Measurements from ENCODE around the gene SLC26A11. TPM values are rescaled to one million over a fixed set of nuclear protein-coding genes. Genes with fewer than 3 reads are reported as not detected.
A peak's percentile ranks its signal among the peaks of the same experiment; 100 is the strongest.
"Not testable (repeated sequence)": the region's sequence is repeated elsewhere in the genome, so short reads cannot be mapped to it uniquely, and the experiment has no call there.

SLC26A11 gene
- total RNA-seq, 2 experiments from 2014 or later = 4.0 to 5.4 TPM

GRCh38 chr17:80296221-80296620, 76.0 kb downstream of the SLC26A11 start:
- Mint-ChIP-seq H3K4me1 (ENCODE audit: low read depth) (no peaks in the 10 kb centered on the region), H3K36me3 (ENCODE audit: low read depth) (peaks cover 65% of the 10 kb centered on the region), H3K27ac (no peak overlapping the region), H3K27me3 (ENCODE audit: low read depth) (no peaks in the 10 kb centered on the region), H3K4me3 (no peak overlapping the region), H3K9me3 (peaks cover 2% of the 10 kb centered on the region)
- CTCF ChIA-PET = interaction anchor here (1.1 kb wide), 1 partner anchor 28 kb away, joined by 3 read pairs; no protein-coding TSS in a partner anchor
- DNase-seq = no peak
- intact Hi-C loops (cut with micrococcal nuclease) = no loop called here

GRCh38 chr17:80297996-80298560, 77.9 kb downstream of the SLC26A11 start:
- CTCF ChIA-PET = no interaction called here
- no peaks in the 10 kb centered on the region for H3K4me1 Mint-ChIP-seq (ENCODE audit: low read depth)
- no peaks in the 10 kb centered on the region for H3K27me3 Mint-ChIP-seq (ENCODE audit: low read depth)

GRCh38 chr17:80299350-80300100, 79.3 kb downstream of the SLC26A11 start:
- H3K27me3 Mint-ChIP-seq (ENCODE audit: low read depth); H3K4me1 Mint-ChIP-seq (ENCODE audit: low read depth); DNase-seq; H3K9me3 Mint-ChIP-seq; intact Hi-C loops (cut with micrococcal nuclease); H3K4me3 Mint-ChIP-seq: not testable (repeated sequence)
- H3K36me3 Mint-ChIP-seq (ENCODE audit: low read depth) = peaks cover 78% of the 10 kb centered on the region
- CTCF ChIA-PET = interaction anchor here (0.6 to 1.3 kb wide), 3 partner anchors 9 to 93 kb away, joined by 3 to 4 read pairs (median 3); no protein-coding TSS in a partner anchor
- peak overlapping the region; percentile 46 for H3K27ac Mint-ChIP-seq

More at GRCh38 chr17:80297996-80298560, 77.9 kb downstream of the SLC26A11 start:
- Mint-ChIP-seq H3K9me3 (peaks cover 6% of the 10 kb centered on the region), H3K4me3 (no peak overlapping the region), H3K27ac (no peak overlapping the region), H3K36me3 (ENCODE audit: low read depth) (peaks cover 74% of the 10 kb centered on the region)
- DNase-seq = no peak
- intact Hi-C loops (cut with micrococcal nuclease) = no loop called here

GRCh38 chr17:80300756-80301155, 80.5 kb downstream of the SLC26A11 start:
- H3K27me3 Mint-ChIP-seq (ENCODE audit: low read depth); H3K9me3 Mint-ChIP-seq; H3K4me3 Mint-ChIP-seq; DNase-seq; intact Hi-C loops (cut with micrococcal nuclease); H3K27ac Mint-ChIP-seq; CTCF ChIA-PET; H3K4me1 Mint-ChIP-seq (ENCODE audit: low read depth): not testable (repeated sequence)
- peaks cover 79% of the 10 kb centered on the region for H3K36me3 Mint-ChIP-seq (ENCODE audit: low read depth)

Other genes with a start within 250 kb of the SLC26A11 start
- gene TBC1D16, start 184.6 kb upstream of the SLC26A11 start, total RNA-seq = 10 to 100 TPM; 17.0 to 19.0 TPM
- under 1 TPM in 1 of 2 experiments, not detected in 1; 0.32 TPM for gene CCDC40, start 183.8 kb upstream of the SLC26A11 start, total RNA-seq
- gene GAA, start 118.8 kb upstream of the SLC26A11 start, total RNA-seq = 10 to 100 TPM; 32.1 to 33.2 TPM
- gene EIF4A3, start 73.3 kb upstream of the SLC26A11 start, total RNA-seq = 10 to 100 TPM; 92.1 to 97.7 TPM
- not detected for gene CARD14, start 50.4 kb upstream of the SLC26A11 start, total RNA-seq
- gene SGSH, start 94 bp upstream of the SLC26A11 start, total RNA-seq = 10 to 100 TPM; 30.3 to 32.1 TPM
- gene RNF213, start 40.4 kb downstream of the SLC26A11 start, total RNA-seq = 100 to 1,000 TPM; 234 to 250 TPM
- gene ENDOV, start 194.7 kb downstream of the SLC26A11 start, total RNA-seq = 10 to 100 TPM in 1 of 2 experiments, 1 to 10 TPM in 1; 9.0 to 11.7 TPM